ENCODE data around the gene SMURF1. TPM values are rescaled to one million over a fixed set of nuclear protein-coding genes. Genes with fewer than 3 reads are reported as not detected.

The SMURF1 gene
- total RNA-seq, 1 experiment from 2014 or later = 19.7 TPM

DNA sequence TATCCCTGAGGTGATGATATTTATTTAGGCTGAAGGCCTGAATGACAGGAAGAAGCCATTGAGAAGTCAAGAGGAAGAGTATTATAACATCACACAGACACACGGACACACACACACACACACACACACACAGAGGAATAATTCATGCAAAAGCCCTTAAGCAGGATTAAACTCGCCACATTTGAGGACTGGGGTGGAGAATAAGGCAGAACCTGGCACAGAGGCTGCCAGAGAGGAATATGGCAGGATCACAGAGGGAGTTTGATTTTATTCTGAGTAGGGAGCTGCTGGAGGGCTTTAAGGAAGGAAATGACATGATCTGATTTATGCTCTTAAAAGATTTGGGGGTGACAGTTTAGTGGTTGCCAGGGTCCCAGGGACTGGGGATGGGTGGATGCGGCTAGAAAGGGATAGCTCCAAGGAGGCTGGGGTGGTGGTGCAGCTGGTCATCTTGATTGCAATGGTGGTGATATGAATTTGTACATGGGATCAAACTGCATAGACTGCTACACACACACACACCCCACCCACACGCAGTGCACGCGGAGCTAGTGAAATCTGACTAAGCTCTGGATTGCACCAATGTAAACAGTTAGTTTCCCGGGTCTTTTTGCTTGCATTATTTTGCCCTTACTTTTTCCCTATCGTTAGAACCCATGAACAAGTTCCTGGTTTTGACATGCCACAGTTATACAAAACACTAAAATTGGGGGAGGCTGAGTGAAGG lies 11.2 kb downstream of the SMURF1 start:
- no peak for DNase-seq
- no peak overlapping the region for H3K4me3 ChIP-seq (ENCODE audit: insufficient read depth, low read depth, low read length)
- H3K36me3 ChIP-seq (replicated peaks; ENCODE audit: control insufficient read depth, insufficient read depth, low read length) = no peaks in the 10 kb centered on the region
- no peaks in the 10 kb centered on the region for H3K27me3 ChIP-seq (ENCODE audit: control insufficient read depth, insufficient read depth, low read length)

DNA sequence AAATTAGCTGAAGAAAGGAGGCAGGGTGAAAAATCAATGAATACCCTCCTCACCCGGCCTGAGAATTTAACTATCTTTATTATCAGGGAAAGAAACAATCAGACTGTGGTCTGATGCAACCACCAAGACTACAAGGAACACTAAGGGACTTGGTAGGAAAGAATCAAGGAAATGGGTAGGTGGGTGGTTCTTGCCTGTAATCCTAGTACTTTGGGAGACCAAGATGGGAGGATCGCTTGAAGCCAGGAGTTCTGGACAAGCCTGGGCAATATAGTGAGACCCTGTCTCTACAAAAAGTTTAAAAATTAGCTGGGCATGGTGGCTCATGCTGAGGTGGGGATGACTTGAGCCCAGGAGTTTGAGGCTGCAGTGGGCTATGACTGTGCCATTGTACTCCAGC lies 12.6 kb downstream of the SMURF1 start:
- H3K4me3 ChIP-seq (ENCODE audit: insufficient read depth, low read depth, low read length) = no peak overlapping the region
- DNase-seq = no peak
- H3K36me3 ChIP-seq (replicated peaks; ENCODE audit: control insufficient read depth, insufficient read depth, low read length) = no peaks in the 10 kb centered on the region
- no peaks in the 10 kb centered on the region for H3K27me3 ChIP-seq (ENCODE audit: control insufficient read depth, insufficient read depth, low read length)

DNA sequence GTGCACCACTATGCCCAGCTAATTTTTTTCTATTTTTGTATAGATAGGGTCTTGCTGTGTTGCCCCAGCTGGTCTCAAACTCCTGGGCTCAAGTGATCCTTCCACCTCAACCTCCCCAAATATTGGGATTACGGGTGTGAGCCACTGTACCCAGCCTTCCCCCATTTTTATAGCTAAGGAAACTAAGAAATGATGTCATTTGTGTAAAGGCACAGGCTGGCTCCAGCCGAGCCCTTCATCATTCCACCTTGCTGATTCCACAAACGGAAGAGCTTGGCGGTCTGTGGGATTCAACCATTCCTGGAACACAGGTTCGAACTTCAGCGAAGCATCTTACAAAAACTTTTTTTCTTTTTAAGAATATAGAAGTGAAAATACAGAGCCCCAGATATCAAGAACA lies 14.4 kb downstream of the SMURF1 start:
- Histone ChIP-seq H3K36me3 (replicated peaks; ENCODE audit: control insufficient read depth, insufficient read depth, low read length) (no peaks in the 10 kb centered on the region), H3K27me3 (ENCODE audit: control insufficient read depth, insufficient read depth, low read length) (no peaks in the 10 kb centered on the region), H3K4me3 (ENCODE audit: insufficient read depth, low read depth, low read length) (no peak overlapping the region)
- no peak for DNase-seq

- no peak for DNase-seq
- Histone ChIP-seq H3K4me3 (ENCODE audit: insufficient read depth, low read depth, low read length) (no peak overlapping the region), H3K36me3 (replicated peaks; ENCODE audit: control insufficient read depth, insufficient read depth, low read length) (no peaks in the 10 kb centered on the region), H3K27me3 (ENCODE audit: control insufficient read depth, insufficient read depth, low read length) (no peaks in the 10 kb centered on the region)
These were observed 14.9 kb downstream of the SMURF1 start for GRCh38 chr7:99129001-99129400.

DNA sequence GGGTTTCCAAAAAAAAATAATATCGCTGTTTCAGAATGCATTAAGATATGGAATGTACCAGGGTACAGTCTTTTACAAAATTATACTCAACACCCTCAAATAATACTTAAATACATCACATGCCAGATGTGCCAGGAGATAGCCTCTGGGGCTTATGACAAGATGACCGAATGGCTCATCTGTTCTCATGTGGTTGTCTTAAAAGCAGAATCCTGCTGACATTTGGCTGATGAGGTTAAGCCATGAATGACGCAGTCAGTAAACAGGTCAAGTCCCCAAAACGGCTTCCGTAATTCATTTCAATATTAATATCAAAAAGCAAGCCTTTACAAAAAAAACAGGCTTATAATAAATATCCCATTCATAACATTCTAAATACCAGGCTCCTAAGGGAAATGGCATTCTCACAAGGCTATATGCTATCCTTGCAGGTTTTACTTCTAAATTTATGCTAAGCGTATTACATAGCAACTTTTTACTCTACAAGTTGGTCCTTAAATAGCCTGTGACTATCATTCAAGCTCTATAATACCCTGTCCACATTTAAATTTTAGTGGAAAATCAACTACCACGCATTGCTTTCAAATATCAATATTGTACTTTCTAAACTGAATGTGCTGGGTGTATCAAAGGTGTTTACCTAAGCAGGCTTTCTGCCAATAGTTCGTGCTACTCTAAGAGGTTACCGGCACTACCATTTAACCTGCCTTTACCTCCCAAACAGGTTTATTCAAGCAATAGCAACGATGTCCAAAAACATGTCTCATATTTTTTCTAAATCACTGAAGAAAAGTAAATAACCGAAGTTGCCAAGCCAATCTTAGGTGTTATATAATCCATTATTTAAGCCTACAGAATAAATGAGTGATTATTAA lies 15.6 kb downstream of the SMURF1 start:
- Histone ChIP-seq H3K27me3 (ENCODE audit: control insufficient read depth, insufficient read depth, low read length) (no peaks in the 10 kb centered on the region), H3K4me3 (ENCODE audit: insufficient read depth, low read depth, low read length) (no peak overlapping the region), H3K36me3 (replicated peaks; ENCODE audit: control insufficient read depth, insufficient read depth, low read length) (no peaks in the 10 kb centered on the region)
- DNase-seq = no peak

DNA sequence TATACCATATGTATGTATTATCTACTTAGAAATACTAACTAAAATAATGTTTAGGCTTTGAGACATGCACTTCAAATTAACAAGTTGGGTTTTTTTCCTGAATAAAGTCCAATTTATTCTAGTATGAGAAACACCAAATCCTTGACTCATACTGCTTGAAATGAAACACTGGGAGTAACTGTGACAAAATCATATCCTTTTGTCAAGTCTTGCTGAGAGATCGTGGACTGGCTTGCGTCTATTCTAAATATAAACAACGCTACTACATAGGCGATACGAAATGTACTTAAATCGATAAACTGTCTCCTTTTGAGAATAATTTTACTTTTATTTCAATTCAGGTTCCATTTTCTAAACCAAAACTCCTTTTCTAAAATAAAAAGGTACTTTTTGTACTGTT lies 16.3 kb downstream of the SMURF1 start:
- H3K4me3 ChIP-seq (ENCODE audit: insufficient read depth, low read depth, low read length) = no peak overlapping the region
- no peak for DNase-seq
- H3K36me3 ChIP-seq (replicated peaks; ENCODE audit: control insufficient read depth, insufficient read depth, low read length) = no peaks in the 10 kb centered on the region
- H3K27me3 ChIP-seq (ENCODE audit: control insufficient read depth, insufficient read depth, low read length) = no peaks in the 10 kb centered on the region

GRCh38 chr7:99126921-99127553 lies 16.9 kb downstream of the SMURF1 start:
- Histone ChIP-seq H3K27me3 (ENCODE audit: control insufficient read depth, insufficient read depth, low read length) (no peaks in the 10 kb centered on the region), H3K4me3 (ENCODE audit: insufficient read depth, low read depth, low read length) (no peak overlapping the region), H3K36me3 (replicated peaks; ENCODE audit: control insufficient read depth, insufficient read depth, low read length) (no peaks in the 10 kb centered on the region)
- no peak for DNase-seq

GRCh38 chr7:99125505-99125865 lies 18.4 kb downstream of the SMURF1 start:
- Histone ChIP-seq H3K36me3 (replicated peaks; ENCODE audit: control insufficient read depth, insufficient read depth, low read length) (no peaks in the 10 kb centered on the region), H3K4me3 (ENCODE audit: insufficient read depth, low read depth, low read length) (no peak overlapping the region), H3K27me3 (ENCODE audit: control insufficient read depth, insufficient read depth, low read length) (no peaks in the 10 kb centered on the region)
- DNase-seq = no peak

DNA sequence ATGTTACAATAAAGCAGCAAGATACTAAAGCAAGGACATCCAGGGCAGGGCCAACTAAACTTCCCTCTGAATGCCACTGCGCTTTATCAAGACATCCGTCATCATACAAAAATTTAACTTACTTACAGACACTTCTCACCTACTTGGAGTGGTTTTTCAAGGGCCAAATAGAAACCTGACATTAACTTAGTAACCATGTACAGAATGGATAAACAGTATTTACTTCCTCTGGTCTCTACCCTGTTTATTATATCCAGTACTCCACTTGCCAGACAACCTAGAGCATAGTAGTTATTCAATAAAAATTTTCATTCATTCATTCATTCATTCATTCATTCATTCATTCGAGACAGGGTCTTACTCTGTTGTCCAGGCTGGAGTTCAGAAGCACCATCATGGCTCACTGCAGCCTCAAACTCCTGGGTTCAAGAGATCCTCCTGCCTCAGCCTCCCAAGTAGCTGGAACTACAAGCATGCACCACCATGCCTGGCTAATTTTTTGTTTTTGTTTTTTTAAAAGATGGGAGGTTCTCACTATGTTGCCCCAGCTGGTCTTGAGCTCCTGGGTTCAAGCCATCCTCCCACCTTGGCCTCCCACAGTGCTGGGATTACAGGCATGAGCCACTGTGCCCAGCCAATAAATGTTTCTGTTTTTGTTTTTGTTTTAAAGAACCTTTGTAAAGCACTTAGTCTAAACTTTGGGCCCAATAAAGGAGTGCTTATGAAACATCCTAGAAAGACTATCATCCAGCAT lies 19.0 kb downstream of the SMURF1 start:
- no peak for DNase-seq
- H3K36me3 ChIP-seq (replicated peaks; ENCODE audit: control insufficient read depth, insufficient read depth, low read length) = no peaks in the 10 kb centered on the region
- H3K4me3 ChIP-seq (ENCODE audit: insufficient read depth, low read depth, low read length) = no peak overlapping the region
- H3K27me3 ChIP-seq (ENCODE audit: control insufficient read depth, insufficient read depth, low read length) = no peaks in the 10 kb centered on the region

- no peak overlapping the region for H3K4me3 ChIP-seq (ENCODE audit: insufficient read depth, low read depth, low read length)
- H3K27me3 ChIP-seq (ENCODE audit: control insufficient read depth, insufficient read depth, low read length) = no peaks in the 10 kb centered on the region
- no peak for DNase-seq
- H3K36me3 ChIP-seq (replicated peaks; ENCODE audit: control insufficient read depth, insufficient read depth, low read length) = no peaks in the 10 kb centered on the region
These were observed 19.7 kb downstream of the SMURF1 start for GRCh38 chr7:99124236-99124635.

DNA sequence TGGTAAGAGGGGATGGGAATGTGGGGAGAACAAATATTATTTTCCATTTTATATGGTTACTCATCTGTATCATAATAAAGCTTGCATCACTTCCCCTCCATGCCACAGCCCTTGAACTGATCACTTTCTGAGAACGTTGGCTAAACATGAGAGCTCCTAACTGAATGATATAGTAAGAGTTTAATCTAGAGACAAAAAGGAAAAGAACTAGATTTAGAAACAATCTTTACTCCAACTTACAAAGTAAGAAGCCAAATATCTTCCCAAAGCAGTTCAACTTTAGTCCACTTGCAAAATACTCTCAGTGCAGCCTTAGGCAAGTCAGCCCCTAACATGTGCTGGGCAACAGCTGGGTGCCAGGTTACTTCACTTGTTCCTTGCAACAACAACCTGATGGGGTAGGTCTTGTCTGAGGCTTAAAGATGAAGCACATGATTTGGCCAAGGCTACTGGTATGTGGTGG lies 20.3 kb downstream of the SMURF1 start:
- Histone ChIP-seq H3K27me3 (ENCODE audit: control insufficient read depth, insufficient read depth, low read length) (no peaks in the 10 kb centered on the region), H3K4me3 (ENCODE audit: insufficient read depth, low read depth, low read length) (no peak overlapping the region), H3K36me3 (replicated peaks; ENCODE audit: control insufficient read depth, insufficient read depth, low read length) (no peaks in the 10 kb centered on the region)
- no peak for DNase-seq

- Histone ChIP-seq H3K4me3 (ENCODE audit: insufficient read depth, low read depth, low read length) (no peak overlapping the region), H3K36me3 (replicated peaks; ENCODE audit: control insufficient read depth, insufficient read depth, low read length) (no peaks in the 10 kb centered on the region), H3K27me3 (ENCODE audit: control insufficient read depth, insufficient read depth, low read length) (no peaks in the 10 kb centered on the region)
- DNase-seq = no peak
These were observed 21.1 kb downstream of the SMURF1 start for GRCh38 chr7:99122762-99123161.

DNA sequence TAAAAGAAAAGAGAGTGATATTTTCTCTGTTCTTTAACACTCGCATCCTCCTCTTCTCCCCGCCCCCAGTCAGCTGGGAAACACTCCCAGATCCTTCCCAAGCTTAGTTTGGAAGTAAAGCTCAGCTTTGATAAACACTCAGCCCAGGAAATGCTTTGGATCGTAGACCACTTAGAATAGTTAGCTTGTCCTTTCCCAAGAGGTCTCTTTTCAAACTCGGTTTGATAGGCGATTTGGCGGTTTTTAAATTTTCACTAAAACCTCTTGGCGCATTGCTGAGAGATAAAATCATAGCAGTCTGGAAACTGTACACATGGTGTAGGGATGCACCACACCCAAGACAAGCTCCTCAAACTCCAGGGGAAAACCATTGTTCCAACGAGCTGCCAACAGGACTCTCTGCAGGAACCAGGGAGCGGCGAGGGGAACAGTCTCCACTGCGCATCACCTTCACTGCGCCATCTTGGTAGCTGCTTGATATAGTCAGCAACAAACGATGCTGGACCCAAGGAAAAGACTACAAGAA lies 22.3 kb downstream of the SMURF1 start:
- Histone ChIP-seq H3K36me3 (replicated peaks; ENCODE audit: control insufficient read depth, insufficient read depth, low read length) (no peaks in the 10 kb centered on the region), H3K27me3 (ENCODE audit: control insufficient read depth, insufficient read depth, low read length) (no peaks in the 10 kb centered on the region)

GRCh38 chr7:99120916-99121315 lies 23.0 kb downstream of the SMURF1 start:
- H3K4me3 ChIP-seq (ENCODE audit: insufficient read depth, low read depth, low read length) = no peak overlapping the region
- no peaks in the 10 kb centered on the region for H3K36me3 ChIP-seq (replicated peaks; ENCODE audit: control insufficient read depth, insufficient read depth, low read length)
- no peak for DNase-seq
- no peaks in the 10 kb centered on the region for H3K27me3 ChIP-seq (ENCODE audit: control insufficient read depth, insufficient read depth, low read length)

More for the DNA sequence above, 22.3 kb downstream of the SMURF1 start:
- H3K4me3 ChIP-seq (ENCODE audit: insufficient read depth, low read depth, low read length) = no peak overlapping the region
- no peak for DNase-seq
